ENCODE data around the gene NEK11.

- TF ChIP-seq POLR2A (IDR thresholded peaks at IDR 0.05; ENCODE audit: low read depth, low read length) (no peak), TAF1 (IDR thresholded peaks at IDR 0.05; ENCODE audit: borderline replicate concordance, low read depth, low read length) (no peak), POLR2AphosphoS5 (IDR thresholded peaks at IDR 0.05; ENCODE audit: low read depth, low read length) (no peak)
Measured at GRCh38 chr3:131277836-131278497, 251.3 kb downstream of the NEK11 start.
